ENCODE results near the gene QPRT. TPM values are rescaled to one million over a fixed set of nuclear protein-coding genes. Genes with fewer than 3 reads are reported as not detected.
A peak's percentile ranks its signal among the peaks of the same experiment; 100 is the strongest.

Gene QPRT
- total and polyA plus RNA-seq, 2 of the 13 experiments (the other 11 are each of a cell fraction or from before 2014, with no cell fraction given), result 130 to 218 TPM

DNA sequence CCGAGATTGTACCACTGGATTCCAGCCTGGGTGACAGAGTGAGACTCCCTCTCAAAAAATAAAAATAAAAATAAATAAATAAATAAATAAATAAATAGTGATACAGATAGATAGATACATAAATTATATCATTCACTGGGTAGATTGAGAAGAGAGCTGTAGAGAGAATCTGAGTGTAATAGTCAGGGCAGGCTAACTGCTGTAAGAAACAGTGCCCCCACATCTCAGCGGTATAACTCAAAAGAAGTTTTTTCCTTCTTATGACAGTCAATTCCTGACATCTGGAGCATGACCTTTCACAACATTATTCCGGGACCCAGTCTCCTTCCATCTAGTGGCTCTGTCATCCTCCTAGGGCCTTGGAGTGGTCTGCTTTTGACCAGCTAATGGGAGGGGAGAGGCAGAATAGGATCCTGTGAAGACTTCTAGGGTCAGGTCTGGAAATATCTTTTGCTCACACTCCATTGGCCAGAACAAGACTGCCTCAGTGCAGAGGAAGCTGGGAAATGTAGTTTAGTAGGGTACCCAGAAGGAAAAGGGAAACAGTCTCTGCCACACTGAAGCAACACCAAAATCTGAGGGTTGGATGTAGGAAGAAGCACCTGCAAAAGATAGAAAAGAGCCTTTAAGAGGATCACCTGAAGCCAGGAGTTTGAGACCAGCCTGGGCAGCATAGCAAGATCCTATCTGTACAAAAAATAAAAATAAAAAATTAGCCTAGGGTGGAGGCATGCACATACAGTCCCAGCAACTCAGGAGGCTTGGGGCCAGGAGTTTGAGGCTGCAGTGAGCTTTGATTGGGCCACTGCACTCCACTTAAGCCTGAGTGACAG is 3.0 kb upstream of the QPRT start (continued):
- no peak for TF ChIP-seq ZFP36 (IDR thresholded peaks at IDR 0.05; ENCODE audit: borderline replicate concordance, low read depth, low read length, partially characterized antibody)
- peak; percentile 30; the same call in 1 of the 2 replicates for TF ChIP-seq ZNF292 (CRISPR knock-in tag; IDR thresholded peaks at IDR 0.05; ENCODE audit: borderline replicate concordance, low read depth)
- TF ChIP-seq ZNF20 (CRISPR knock-in tag; IDR thresholded peaks at IDR 0.05), result no peak
- no peak for TF ChIP-seq NFIC (IDR thresholded peaks at IDR 0.05; ENCODE audit: low read length)

GRCh38 chr16:29676989-29677785 is 1.8 kb upstream of the QPRT start:
- Histone ChIP-seq H3K4me3 (replicated peaks in 1 of 3; ENCODE audit: insufficient read depth in 1 of 3, low read depth in 2 of 3, low read length in 3 of 3) (no peak overlapping the region), H3K36me3 (replicated peaks in 1 of 2; ENCODE audit: control insufficient read depth in 1 of 2, insufficient read depth in 2 of 2, low read length in 2 of 2) (peaks cover 0 to 5% of the 10 kb centered on the region in 2 experiments; a peak in 2 of 5 replicates), H3K9ac (ENCODE audit: insufficient read depth, low read depth, low read length) (no peak overlapping the region), H2AFZ (ENCODE audit: low read length) (no peak overlapping the region), H3K27me3 (ENCODE audit: control insufficient read depth in 1 of 2, insufficient read depth in 2 of 2, low read length in 2 of 2) (no peaks in the 10 kb centered on the region; a peak in 1 of 5 replicates), H4K20me1 (ENCODE audit: insufficient read depth, low read length) (no peaks in the 10 kb centered on the region), H3K79me2 (ENCODE audit: insufficient read depth, low read length) (peaks cover 26% of the 10 kb centered on the region), H3K27ac (ENCODE audit: extremely low read length, insufficient read depth, low read length) (peak overlapping the region; percentile 17), H3K4me2 (ENCODE audit: low read depth, low read length) (no peak overlapping the region), H3K4me1 (ENCODE audit: insufficient read depth, low read length) (peaks cover 65% of the 10 kb centered on the region), H3K9me3 (ENCODE audit: low read length) (no peaks in the 10 kb centered on the region)
- ATAC-seq (no peak), FAIRE-seq (no peak), DNase-seq (ENCODE audit: low spot score) (no peak)
- BruUV-seq (replicated peaks), result no TSS peak
- CTCF ChIA-PET (ENCODE audit: low intra/inter-chr PET ratio, low total read pairs), result no interaction called here
- intact Hi-C loops (cut with micrococcal nuclease; ENCODE audit: unreplicated experiment), result no loop called here
- in situ Hi-C loops (cut with HindIII; ENCODE audit: extremely low pct_ligation_motif_present, low pct_unique_long_range_greater_than_20kb), result no loop called here
- 96% methylated on average over 23 of the region's 23 CpGs for WGBS (ENCODE audit: low lambda C conversion rate)
- POLR2A ChIA-PET, result interaction anchor here (1.7 kb wide), 1 partner anchor 11 kb away, joined by 8 read pairs; no protein-coding TSS in a partner anchor
- TF ChIP-seq ZBTB38 (CRISPR knock-in tag; IDR thresholded peaks at IDR 0.05), result peak; percentile 86
- TF ChIP-seq ZEB1 (IDR thresholded peaks at IDR 0.05; ENCODE audit: insufficient replicate concordance, low read depth), result no peak
